ENCODE results near the gene NEK1.

DNA sequence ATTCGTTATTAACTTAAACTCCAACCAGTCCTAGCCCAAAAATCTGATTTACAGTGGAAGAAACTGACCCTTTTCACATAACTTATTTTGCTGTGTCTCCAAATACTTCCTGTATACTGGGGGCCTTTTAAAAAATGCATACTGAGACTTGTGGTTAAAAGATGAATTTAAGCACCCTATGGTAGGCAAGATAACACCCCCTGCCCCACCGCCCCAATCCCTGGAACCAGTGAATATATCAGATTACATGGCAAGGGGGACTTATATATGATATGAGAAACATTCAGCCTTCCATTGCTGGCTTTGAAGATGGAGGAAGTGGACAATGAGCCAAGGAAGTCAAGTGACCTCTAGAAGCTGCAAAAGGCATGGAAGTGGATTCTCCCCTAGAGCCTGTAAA lies 4.9 kb upstream of the NEK1 start:
- no peak for TF ChIP-seq MIER3 (CRISPR knock-in tag; IDR thresholded peaks at IDR 0.05; ENCODE audit: borderline replicate concordance)
- TF ChIP-seq, protein P1, sequence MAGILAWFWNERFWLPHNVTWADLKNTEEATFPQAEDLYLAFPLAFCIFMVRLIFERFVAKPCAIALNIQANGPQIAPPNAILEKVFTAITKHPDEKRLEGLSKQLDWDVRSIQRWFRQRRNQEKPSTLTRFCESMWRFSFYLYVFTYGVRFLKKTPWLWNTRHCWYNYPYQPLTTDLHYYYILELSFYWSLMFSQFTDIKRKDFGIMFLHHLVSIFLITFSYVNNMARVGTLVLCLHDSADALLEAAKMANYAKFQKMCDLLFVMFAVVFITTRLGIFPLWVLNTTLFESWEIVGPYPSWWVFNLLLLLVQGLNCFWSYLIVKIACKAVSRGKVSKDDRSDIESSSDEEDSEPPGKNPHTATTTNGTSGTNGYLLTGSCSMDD (CRISPR knock-in tag; IDR thresholded peaks at IDR 0.05) = no peak
- TF ChIP-seq, protein P2, sequence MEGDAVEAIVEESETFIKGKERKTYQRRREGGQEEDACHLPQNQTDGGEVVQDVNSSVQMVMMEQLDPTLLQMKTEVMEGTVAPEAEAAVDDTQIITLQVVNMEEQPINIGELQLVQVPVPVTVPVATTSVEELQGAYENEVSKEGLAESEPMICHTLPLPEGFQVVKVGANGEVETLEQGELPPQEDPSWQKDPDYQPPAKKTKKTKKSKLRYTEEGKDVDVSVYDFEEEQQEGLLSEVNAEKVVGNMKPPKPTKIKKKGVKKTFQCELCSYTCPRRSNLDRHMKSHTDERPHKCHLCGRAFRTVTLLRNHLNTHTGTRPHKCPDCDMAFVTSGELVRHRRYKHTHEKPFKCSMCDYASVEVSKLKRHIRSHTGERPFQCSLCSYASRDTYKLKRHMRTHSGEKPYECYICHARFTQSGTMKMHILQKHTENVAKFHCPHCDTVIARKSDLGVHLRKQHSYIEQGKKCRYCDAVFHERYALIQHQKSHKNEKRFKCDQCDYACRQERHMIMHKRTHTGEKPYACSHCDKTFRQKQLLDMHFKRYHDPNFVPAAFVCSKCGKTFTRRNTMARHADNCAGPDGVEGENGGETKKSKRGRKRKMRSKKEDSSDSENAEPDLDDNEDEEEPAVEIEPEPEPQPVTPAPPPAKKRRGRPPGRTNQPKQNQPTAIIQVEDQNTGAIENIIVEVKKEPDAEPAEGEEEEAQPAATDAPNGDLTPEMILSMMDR (CRISPR knock-in tag; IDR thresholded peaks at IDR 0.05) = no peak

All from HepG2 (cell line).